ENCODE data around the gene INO80D.
"Not testable (repeated sequence)": the region's sequence is repeated elsewhere in the genome, so short reads cannot be mapped to it uniquely, and the experiment has no call there.

INO80D gene

GRCh38 chr2:206084439-206084869 is 1.5 kb downstream of the INO80D start:
- no peak for DNase-seq (ENCODE audit: low read depth)

GRCh38 chr2:206083602-206084438 is 2.2 kb downstream of the INO80D start:
- DNase-seq (ENCODE audit: low read depth): no peak

DNA sequence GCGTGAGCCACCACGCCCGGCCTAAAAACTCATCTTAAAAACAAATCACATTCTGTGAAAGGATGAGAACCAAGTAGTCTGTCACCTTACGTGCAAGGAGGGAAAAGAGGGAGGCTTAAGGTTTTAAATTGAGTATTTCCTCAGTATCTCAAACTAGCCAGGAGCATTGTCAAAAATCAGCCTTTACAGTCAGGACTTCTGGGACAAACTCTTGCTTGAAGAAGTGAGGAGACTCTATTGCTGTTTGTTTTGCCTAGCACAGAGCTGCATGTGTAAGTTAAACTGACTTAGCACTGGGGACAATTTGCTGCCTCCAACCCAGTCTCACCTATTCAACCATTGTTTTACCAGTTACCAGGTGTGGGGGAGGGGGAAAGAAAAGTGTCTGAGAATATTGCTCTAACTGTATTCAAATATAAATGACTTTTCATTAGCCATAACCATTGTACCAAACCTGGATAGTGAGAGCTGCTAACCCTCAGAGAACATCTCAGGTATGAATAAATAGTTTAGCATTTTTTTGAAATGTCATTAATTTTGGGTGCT is 3.6 kb downstream of the INO80D start:
- no peak for DNase-seq (ENCODE audit: low read depth)

GRCh38 chr2:206080927-206081326 is 5.0 kb downstream of the INO80D start:
- no peak for DNase-seq (ENCODE audit: low read depth)

DNA sequence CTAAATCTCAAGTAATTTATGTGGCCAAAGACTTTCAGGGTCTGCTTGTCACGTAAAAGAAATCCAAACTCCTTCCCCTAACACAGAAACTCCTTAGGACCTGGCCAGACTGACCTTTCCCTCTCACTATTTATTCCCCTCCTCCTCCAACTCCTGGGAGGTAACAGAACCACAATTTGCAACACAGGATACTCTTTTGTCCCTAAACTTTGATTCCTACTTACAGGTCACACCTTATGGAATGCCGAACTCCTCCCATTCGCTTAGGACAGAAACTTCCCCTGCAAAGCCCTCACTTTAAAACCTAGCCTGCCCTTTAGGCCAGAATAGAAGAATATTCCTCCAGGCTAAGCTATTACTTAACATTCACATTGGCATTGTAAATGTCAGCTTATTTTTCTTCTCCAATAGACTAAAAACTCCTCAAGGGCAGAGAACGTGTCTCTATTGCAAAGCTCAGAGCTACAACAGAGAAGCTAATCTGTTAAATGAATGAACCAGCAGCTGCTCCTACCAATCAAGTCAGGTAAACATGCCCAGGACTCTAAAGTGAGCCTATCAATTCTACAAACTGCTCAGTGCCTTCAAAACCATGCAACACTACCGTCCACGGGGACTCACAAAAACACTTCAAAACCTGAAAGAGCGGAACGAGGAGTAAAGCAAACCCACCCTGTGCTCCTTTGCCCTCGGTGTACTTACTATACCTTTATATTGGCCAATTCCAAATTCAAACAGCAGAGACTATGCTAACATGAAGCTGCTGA is 6.1 kb downstream of the INO80D start:
- DNase-seq (ENCODE audit: low read depth): no peak

GRCh38 chr2:206077879-206078278 is 8.1 kb downstream of the INO80D start:
- DNase-seq (ENCODE audit: low read depth): not testable (repeated sequence)

DNA sequence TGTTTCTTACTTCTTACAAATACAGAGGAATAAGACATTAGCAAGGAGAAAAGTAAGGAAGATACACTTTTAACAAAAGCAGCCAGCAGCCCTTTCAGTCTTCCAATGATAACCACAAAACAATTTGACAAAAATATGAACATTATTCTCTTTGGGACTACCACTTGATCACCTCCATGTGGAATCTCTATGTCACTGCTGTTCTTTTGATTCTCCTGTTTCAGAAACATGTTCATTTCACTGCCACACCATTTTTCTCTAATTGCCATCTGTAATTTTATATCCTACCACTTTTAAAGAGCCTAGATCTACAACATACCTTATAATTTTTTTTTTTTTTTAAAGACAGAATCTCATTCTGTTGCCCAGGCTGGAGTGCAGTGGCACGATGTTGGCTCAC is 10.9 kb downstream of the INO80D start:
- DNase-seq (ENCODE audit: low read depth): no peak

DNA sequence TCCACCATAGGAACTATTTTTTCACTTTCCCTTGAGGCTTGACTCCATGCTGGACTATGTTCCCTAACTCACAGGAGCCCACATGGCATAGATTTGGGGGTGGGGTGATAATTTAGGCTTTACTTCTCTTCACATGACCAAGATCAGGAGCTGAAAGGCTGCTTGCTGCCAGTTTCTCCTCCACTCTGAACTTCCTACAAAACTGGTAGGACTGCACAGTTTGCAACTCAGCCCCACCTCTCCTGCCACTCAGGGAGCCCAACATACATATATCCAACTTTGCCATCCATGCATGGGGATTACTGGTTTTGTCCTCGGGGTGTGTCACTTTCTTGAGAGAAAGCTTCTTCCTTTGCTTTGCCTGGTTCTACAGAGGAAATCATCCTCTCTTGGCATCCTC is 14.2 kb downstream of the INO80D start:
- no peak for DNase-seq (ENCODE audit: low read depth)

GRCh38 chr2:206069417-206069816 is 16.6 kb downstream of the INO80D start:
- no peak for DNase-seq (ENCODE audit: low read depth)

DNA sequence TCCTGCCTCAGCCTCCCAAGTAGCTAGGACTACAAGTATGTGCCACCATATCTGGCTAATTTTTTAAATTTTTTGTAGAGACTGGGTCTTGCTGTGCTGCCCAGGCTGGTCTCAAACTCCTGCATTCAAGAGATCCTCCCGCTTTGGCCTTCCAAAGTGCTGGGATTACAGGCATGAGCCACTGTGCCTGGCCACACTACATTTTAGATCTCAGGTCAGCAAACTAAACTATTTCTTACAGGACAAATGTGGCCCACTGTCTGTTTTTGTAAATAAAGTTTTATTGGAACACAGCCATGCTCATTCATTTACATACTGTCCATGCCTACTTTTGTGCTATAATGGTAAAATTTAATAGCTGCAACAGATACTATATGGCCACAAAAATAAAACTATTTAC is 17.8 kb downstream of the INO80D start:
- no peak for DNase-seq (ENCODE audit: low read depth)

GRCh38 chr2:206064077-206064476 is 21.9 kb downstream of the INO80D start:
- no peak for DNase-seq (ENCODE audit: low read depth)

DNA sequence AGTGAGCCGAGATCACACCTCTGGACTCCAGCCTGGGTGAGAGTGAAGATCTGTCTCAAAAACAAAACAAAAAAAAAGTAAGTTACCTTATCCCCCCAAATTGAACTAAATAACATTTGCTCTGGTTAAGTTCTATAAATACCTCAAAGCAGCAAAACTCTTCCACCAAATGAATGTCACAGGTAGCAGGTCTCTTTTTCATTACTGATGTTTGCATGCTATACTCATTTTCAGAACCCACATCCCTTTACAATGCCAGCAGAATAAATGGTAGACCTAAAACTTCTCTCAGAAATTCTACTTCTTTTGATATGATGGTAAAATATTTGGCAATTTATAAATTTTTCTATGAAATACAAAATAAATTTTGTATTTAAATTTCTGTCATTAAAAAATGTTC is 22.3 kb downstream of the INO80D start:
- no peak for DNase-seq (ENCODE audit: low read depth)

DNA sequence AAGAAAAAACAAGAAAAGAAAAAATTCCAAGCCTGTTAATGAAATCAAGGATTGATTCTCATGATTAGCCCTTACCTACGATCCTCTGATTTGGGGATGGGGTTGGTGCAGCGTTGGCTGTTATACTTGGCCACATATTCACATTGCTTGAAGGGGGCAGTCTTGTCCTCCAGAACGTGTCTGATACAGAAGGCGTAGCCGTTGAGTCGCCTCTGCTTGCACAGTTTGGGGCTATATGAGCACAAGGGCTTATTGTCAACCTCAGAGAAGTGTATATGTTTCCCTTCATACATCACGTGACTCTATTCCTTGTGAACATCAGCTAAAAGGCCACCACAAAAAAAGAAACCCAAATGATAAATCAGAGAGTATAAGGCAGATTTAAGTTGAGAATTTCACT is 23.2 kb downstream of the INO80D start:
- DNase-seq (ENCODE audit: low read depth): no peak

DNA sequence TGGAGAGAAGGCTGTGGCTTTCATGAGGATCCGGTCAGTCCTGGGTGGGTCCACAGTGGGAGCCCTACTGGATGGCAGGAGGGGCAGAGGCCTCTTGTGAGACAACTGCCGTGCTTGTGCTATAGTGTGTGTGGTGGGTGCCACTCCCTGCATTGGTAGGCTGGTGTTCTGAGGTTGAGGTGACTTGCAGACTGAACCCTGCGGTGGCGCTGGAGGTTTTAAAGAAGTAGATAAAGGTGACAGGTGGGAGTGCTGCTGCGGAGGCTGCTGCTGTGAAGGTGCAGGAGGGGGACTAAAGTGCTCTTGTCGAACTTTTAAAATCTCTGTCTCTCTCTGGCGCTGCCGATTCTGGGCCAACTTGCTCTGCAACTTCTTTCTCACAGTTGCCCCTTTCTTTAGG is 29.7 kb downstream of the INO80D start:
- no peak for DNase-seq (ENCODE audit: low read depth)

DNA sequence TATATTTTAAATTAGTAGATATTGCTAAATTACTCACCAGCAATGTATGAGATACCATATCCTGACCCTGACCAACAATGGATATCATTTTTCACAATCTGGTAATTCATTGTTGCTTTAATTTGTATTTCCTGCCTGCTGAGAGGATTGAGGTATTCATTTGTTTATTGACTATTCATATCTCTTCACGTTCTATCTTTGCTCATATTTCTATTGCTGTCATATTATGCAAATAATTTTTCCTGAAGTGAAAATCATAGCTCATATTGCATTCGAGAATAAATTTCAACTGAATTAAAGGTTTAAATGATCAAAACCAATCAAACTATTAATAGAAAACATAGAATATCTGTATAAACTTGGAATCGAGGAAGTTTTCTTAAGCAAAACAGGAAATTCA is 31.0 kb downstream of the INO80D start:
- no peak for DNase-seq (ENCODE audit: low read depth)

DNA sequence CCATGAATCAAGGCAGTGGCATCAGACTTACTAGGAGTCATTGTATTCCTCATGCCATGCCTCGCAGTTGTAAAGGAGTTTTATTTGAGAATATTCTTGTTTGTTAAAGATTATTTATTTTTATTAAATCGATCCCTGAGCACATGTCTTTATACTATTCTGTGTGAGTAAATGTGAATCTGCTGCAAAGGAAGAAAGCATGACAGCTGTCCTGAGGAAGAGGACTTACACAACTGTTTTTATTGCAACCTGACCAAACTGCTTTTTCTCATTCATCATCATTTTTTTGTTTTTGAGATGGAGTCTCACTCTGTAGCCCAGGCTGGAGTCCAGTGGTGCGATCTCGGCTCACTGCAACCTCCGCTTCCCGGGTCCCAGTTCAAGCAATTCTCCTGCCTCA is 34.1 kb downstream of the INO80D start:
- DNase-seq (ENCODE audit: low read depth): no peak

DNA sequence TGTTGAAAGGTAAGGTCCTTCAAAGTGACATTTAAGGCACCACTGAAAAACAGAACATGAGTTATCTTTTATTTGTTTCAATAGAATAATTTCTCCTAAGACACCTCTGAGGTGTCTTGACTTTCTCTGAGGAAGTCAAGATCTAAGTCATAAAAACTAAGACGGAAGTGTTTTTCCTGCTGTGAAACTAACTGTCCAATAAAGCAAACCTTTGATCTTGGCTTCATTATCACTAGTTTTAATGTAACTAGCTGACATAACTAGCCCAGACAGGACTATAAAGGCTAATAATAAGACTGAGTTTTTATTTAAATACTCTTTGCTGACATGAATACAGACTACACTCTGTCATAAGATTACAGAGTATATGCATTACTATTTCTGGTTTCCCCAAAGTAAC is 36.6 kb downstream of the INO80D start:
- DNase-seq (ENCODE audit: low read depth): no peak

GRCh38 chr2:206045251-206045650 is 40.7 kb downstream of the INO80D start:
- DNase-seq (ENCODE audit: low read depth): no peak

DNA sequence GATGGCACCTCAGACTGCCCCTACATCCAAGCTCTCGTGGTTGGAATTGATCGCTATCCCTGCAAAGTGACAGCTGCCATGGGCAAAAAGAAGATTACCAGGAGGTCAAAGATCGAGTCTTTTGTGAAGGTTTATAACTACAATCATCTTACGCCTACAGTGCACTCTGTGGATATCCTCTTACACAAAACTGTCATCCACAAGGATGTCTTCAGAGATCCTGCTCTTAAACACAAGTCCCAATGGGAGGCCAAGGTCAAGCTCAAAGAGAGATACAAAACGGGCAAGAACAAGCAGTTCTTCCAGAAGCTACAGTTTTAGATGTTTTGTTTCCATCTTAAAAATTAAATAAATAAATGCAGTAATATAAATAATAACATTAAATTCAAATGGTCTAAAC is 45.4 kb downstream of the INO80D start:
- no peak for DNase-seq (ENCODE audit: low read depth)

DNA sequence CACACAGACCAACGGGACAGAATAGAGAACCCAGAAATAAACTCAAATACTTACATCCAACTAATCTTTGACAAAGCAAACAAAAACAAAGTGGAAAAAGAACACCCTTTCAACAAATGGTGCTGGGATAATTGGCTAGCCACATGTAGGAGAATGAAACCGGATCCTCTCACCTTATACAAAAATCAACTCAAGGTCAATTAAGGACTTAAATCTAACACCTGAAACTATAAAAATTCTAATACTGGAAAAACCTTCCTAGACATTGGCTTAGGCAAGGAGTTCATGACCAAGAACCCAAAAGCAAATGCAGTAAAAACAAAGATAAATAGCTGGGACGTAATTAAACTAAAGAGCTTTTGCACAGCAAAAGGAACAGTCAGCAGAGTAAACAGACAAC is 50.6 kb downstream of the INO80D start:
- DNase-seq (ENCODE audit: low read depth): not testable (repeated sequence)

DNA sequence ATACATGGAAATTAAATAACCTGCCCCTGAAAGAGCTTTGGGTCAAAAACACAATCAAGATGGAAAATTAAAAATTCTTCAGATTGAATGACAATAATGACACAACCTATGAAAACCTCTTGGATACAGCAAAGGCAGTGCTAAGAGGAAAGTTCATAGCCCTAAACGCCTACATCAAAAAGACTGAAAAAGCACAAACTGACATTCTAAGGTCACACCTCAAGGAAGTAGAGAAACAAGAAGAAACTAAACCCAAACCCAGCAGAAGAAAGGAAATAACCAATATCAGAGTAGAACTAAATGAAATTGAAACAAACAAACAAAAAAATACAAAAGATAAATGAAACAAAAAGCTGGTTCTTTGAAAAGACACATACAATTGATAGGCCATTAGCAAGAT is 52.5 kb downstream of the INO80D start:
- DNase-seq (ENCODE audit: low read depth): not testable (repeated sequence)

DNA sequence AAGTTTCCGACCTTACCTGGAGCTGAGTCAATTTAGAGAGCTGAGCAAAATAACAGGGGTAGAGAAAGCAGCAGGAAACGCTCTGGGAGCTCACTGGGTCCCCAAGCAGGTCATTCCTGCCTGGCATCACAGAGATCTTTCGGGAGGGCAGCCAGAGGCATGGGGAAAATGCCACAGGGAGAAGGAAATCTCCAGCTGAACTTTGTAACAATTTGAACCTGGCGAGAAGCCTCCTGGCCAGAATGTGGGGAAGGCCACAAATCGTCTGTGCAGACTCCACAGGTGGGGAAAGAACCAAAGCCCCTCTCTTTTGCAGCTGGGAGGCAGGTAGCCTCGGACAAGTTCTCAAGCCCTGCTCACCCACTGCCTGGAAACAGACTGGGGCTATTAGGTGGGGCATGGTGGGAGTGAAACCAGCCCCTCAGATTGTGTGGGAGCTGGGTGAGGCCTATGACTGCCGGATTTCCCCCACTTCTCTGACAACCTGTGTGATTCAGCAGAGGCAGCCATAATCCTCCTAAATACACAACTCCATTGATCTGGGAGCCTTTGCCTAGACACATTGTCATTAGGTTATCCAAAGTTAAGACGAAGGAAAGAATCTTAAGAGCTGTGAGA is 53.9 kb downstream of the INO80D start:
- no peak for DNase-seq (ENCODE audit: low read depth)

Data from stimulated activated CD8-positive, alpha-beta memory T cell treated with anti-CD3 and anti-CD28 coated beads, Interleukin-4, amount 100 ng/mL, for 24 hours (primary cell).